ENCODE results near the gene PPP2R5E.

Gene PPP2R5E

DNA sequence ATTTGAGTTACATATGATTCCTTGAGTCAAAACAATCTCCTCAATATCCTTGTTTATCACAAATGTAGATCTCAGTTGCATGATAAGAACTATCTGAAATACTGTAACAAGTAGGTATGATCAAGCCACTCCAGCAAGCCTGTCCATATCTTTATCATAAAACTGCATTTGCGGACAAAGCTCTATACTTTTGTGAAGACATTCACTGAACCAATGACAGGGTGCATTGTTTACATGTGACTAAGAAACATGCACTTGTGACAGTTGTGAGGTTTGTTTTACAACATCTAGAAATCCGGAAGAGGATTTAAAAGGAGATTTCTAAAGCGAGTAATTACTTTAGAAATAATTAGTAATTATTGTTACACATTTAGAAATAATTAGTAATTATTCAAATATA is 111.7 kb downstream of the PPP2R5E start:
- Histone ChIP-seq H4K20me1 (ENCODE audit: insufficient read depth, low read length) (no peaks in the 10 kb centered on the region), H3K4me2 (ENCODE audit: low read length) (no peak overlapping the region), H3K9me3 (ENCODE audit: low read length) (no peaks in the 10 kb centered on the region), H3F3A (ENCODE audit: insufficient read depth, low read length) (no peaks in the 10 kb centered on the region), H3K79me2 (ENCODE audit: insufficient read depth, low read length) (peaks cover 46% of the 10 kb centered on the region), H2AFZ (ENCODE audit: low read length) (no peak overlapping the region), H3K4me3 (ENCODE audit: low read depth, low read length, poor library complexity, severe bottlenecking) (no peak overlapping the region), H3K27me3 (ENCODE audit: insufficient read depth, low read length) (no peaks in the 10 kb centered on the region), H3K36me3 (ENCODE audit: insufficient read depth, low read length) (no peaks in the 10 kb centered on the region), H3K9me2 (ENCODE audit: low read depth, low read length) (no peaks in the 10 kb centered on the region), H3K9ac (ENCODE audit: low read length) (no peak overlapping the region), H3K4me1 (ENCODE audit: insufficient read depth, low read length, severe bottlenecking) (peaks cover 17% of the 10 kb centered on the region), H3K27ac (ENCODE audit: low read depth, low read length, poor library complexity, severe bottlenecking) (no peak overlapping the region)
- TF ChIP-seq, protein P1, sequence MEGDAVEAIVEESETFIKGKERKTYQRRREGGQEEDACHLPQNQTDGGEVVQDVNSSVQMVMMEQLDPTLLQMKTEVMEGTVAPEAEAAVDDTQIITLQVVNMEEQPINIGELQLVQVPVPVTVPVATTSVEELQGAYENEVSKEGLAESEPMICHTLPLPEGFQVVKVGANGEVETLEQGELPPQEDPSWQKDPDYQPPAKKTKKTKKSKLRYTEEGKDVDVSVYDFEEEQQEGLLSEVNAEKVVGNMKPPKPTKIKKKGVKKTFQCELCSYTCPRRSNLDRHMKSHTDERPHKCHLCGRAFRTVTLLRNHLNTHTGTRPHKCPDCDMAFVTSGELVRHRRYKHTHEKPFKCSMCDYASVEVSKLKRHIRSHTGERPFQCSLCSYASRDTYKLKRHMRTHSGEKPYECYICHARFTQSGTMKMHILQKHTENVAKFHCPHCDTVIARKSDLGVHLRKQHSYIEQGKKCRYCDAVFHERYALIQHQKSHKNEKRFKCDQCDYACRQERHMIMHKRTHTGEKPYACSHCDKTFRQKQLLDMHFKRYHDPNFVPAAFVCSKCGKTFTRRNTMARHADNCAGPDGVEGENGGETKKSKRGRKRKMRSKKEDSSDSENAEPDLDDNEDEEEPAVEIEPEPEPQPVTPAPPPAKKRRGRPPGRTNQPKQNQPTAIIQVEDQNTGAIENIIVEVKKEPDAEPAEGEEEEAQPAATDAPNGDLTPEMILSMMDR (IDR thresholded peaks at IDR 0.05; ENCODE audit: low read length), result no peak
- no peak for TF ChIP-seq EZH2 (IDR thresholded peaks at IDR 0.05; ENCODE audit: borderline replicate concordance, low read length)

DNA sequence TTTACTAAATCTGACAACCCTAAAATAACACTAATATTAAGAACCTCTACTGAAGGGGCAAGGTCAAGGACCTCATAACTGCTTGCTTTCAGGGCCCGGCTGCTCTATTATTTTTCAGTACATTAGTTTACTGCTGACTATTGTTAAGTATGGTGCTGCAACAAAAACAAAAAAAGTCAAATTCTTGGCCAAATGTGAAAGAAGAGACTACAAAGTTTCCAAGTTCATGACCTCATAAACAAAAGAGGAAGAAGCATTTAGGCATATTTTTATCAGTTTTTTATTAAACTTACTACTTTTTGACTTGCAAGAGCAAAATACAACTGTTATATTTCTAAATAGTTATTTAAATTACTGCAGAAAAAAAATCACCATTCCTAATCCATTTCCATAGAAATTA is 114.7 kb downstream of the PPP2R5E start:
- no peaks in the 10 kb centered on the region for H3F3A ChIP-seq (ENCODE audit: insufficient read depth, low read length)
- H3K79me2 ChIP-seq (ENCODE audit: insufficient read depth, low read length), result peaks cover 42% of the 10 kb centered on the region

DNA sequence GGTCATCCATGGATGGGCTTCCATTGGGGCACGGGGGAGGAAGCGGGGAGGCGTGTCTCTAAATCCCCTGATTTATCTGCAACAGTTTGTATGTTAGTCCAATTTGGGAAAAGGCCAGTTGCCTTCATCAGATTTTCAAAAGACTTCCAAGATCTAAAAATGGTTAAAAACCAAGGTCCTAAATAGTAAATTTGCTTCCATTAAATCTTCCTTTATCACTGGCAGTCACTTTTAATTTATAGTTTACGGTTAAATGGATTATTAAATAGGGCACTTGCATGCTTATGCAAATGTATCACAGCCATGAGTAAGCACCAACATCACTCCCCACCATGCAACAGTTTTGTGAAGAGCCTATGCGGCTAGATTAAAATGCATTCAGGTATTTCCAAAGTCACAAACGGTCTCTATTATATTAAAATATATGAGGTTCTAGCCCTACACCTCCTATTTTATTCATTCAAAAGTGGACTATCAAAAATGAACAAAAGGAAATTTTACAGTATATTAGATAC is 116.3 kb downstream of the PPP2R5E start:
- no peaks in the 10 kb centered on the region for H3F3A ChIP-seq (ENCODE audit: insufficient read depth, low read length)
- no peaks in the 10 kb centered on the region for H3K9me2 ChIP-seq (ENCODE audit: low read depth, low read length)
- H3K79me2 ChIP-seq (ENCODE audit: insufficient read depth, low read length), result peaks cover 34% of the 10 kb centered on the region
- H3K27me3 ChIP-seq (ENCODE audit: insufficient read depth, low read length), result no peaks in the 10 kb centered on the region
- TF ChIP-seq EZH2 (IDR thresholded peaks at IDR 0.05; ENCODE audit: borderline replicate concordance, low read length), result no peak
- TF ChIP-seq, protein P1 (IDR thresholded peaks at IDR 0.05; ENCODE audit: low read length), result no peak
- no peak overlapping the region for H3K9ac ChIP-seq (ENCODE audit: low read length)
- H3K9me3 ChIP-seq (ENCODE audit: low read length), result no peaks in the 10 kb centered on the region
- no peaks in the 10 kb centered on the region for H3K4me1 ChIP-seq (ENCODE audit: insufficient read depth, low read length, severe bottlenecking)
- no peaks in the 10 kb centered on the region for H4K20me1 ChIP-seq (ENCODE audit: insufficient read depth, low read length)
- peaks cover 2% of the 10 kb centered on the region; the same call in 1 of the 2 replicates for H3K36me3 ChIP-seq (ENCODE audit: insufficient read depth, low read length)
- no peak overlapping the region for H3K4me2 ChIP-seq (ENCODE audit: low read length)
- no peak overlapping the region for H3K27ac ChIP-seq (ENCODE audit: low read depth, low read length, poor library complexity, severe bottlenecking)
- H2AFZ ChIP-seq (ENCODE audit: low read length), result no peak overlapping the region
- no peak overlapping the region for H3K4me3 ChIP-seq (ENCODE audit: low read depth, low read length, poor library complexity, severe bottlenecking)

More for the DNA sequence above, 114.7 kb downstream of the PPP2R5E start:
- Histone ChIP-seq H3K4me1 (ENCODE audit: insufficient read depth, low read length, severe bottlenecking) (peaks cover 6% of the 10 kb centered on the region), H4K20me1 (ENCODE audit: insufficient read depth, low read length) (no peaks in the 10 kb centered on the region), H3K4me3 (ENCODE audit: low read depth, low read length, poor library complexity, severe bottlenecking) (no peak overlapping the region), H3K36me3 (ENCODE audit: insufficient read depth, low read length) (no peaks in the 10 kb centered on the region), H2AFZ (ENCODE audit: low read length) (no peak overlapping the region), H3K9ac (ENCODE audit: low read length) (no peak overlapping the region), H3K27ac (ENCODE audit: low read depth, low read length, poor library complexity, severe bottlenecking) (no peak overlapping the region), H3K9me2 (ENCODE audit: low read depth, low read length) (no peaks in the 10 kb centered on the region), H3K4me2 (ENCODE audit: low read length) (no peak overlapping the region), H3K9me3 (ENCODE audit: low read length) (no peaks in the 10 kb centered on the region), H3K27me3 (ENCODE audit: insufficient read depth, low read length) (no peaks in the 10 kb centered on the region)
- TF ChIP-seq, protein P1 (IDR thresholded peaks at IDR 0.05; ENCODE audit: low read length), result no peak
- TF ChIP-seq EZH2 (IDR thresholded peaks at IDR 0.05; ENCODE audit: borderline replicate concordance, low read length), result no peak

All from OCI-LY1 (cell line).